Measurements from ENCODE around the gene IGSF21.
A peak's percentile ranks its signal among the peaks of the same experiment; 100 is the strongest.

Gene IGSF21

GRCh38 chr1:18094096-18094495 lies 13.5 kb upstream of the IGSF21 start:
- DNase-seq (ENCODE audit: low read depth, low spot score): no peak

- DNase-seq (ENCODE audit: low read depth, low spot score): no peak
These were observed 10.4 kb upstream of the IGSF21 start for GRCh38 chr1:18097206-18097605.

- DNase-seq (ENCODE audit: low read depth, low spot score): no peak
These were observed 8.6 kb upstream of the IGSF21 start for GRCh38 chr1:18099026-18099425.

- no peak for DNase-seq (ENCODE audit: low read depth, low spot score)
These were observed 7.5 kb upstream of the IGSF21 start for GRCh38 chr1:18100060-18100459.

GRCh38 chr1:18100491-18101063 lies 7.0 kb upstream of the IGSF21 start:
- peak; percentile 36 for DNase-seq (ENCODE audit: low read depth, low spot score)

- no peak for DNase-seq (ENCODE audit: low read depth, low spot score)
These were observed 6.1 kb upstream of the IGSF21 start for GRCh38 chr1:18101508-18101907.

- DNase-seq (ENCODE audit: low read depth, low spot score): no peak
These were observed 3.7 kb upstream of the IGSF21 start for GRCh38 chr1:18103788-18104421.

GRCh38 chr1:18104546-18105100 lies 3.0 kb upstream of the IGSF21 start:
- no peak for DNase-seq (ENCODE audit: low read depth, low spot score)

GRCh38 chr1:18105196-18105595 lies 2.4 kb upstream of the IGSF21 start:
- no peak for DNase-seq (ENCODE audit: low read depth, low spot score)

- no peak for DNase-seq (ENCODE audit: low read depth, low spot score)
These were observed 880 bp downstream of the IGSF21 start for GRCh38 chr1:18108299-18109057.

GRCh38 chr1:18109058-18109755 lies 1.6 kb downstream of the IGSF21 start:
- no peak for DNase-seq (ENCODE audit: low read depth, low spot score)

- DNase-seq (ENCODE audit: low read depth, low spot score): no peak
These were observed 2.4 kb downstream of the IGSF21 start for GRCh38 chr1:18109756-18110597.

GRCh38 chr1:18110598-18110939 lies 3.0 kb downstream of the IGSF21 start:
- no peak for DNase-seq (ENCODE audit: low read depth, low spot score)

- DNase-seq (ENCODE audit: low read depth, low spot score): no peak
These were observed 3.4 kb downstream of the IGSF21 start for GRCh38 chr1:18110968-18111367.

GRCh38 chr1:18111605-18112297 lies 4.2 kb downstream of the IGSF21 start:
- no peak for DNase-seq (ENCODE audit: low read depth, low spot score)

GRCh38 chr1:18112611-18113010 lies 5.0 kb downstream of the IGSF21 start:
- no peak for DNase-seq (ENCODE audit: low read depth, low spot score)

GRCh38 chr1:18114726-18115410 lies 7.3 kb downstream of the IGSF21 start:
- DNase-seq (ENCODE audit: low read depth, low spot score): no peak

- no peak for DNase-seq (ENCODE audit: low read depth, low spot score)
These were observed 9.2 kb downstream of the IGSF21 start for GRCh38 chr1:18116777-18117176.

GRCh38 chr1:18118078-18118477 lies 10.5 kb downstream of the IGSF21 start:
- DNase-seq (ENCODE audit: low read depth, low spot score): no peak

GRCh38 chr1:18118491-18118890 lies 10.9 kb downstream of the IGSF21 start:
- no peak for DNase-seq (ENCODE audit: low read depth, low spot score)
